WTC11 (cell line): ENCODE measurements around the gene TES.

ENCODE experiments used
- AFF4 ChIP-seq: sonication (generic); formaldehyde crosslinking; IDR thresholded peaks from 2 replicates; pipeline ENCODE4 v1.8.1; 2023; ENCODE audit warnings: mild to moderate bottlenecking, missing genetic modification reagents, borderline replicate concordance
- ATF3 ChIP-seq: sonication (generic); formaldehyde crosslinking; conservative IDR thresholded peaks from 2 replicates; pipeline ENCODE4 v1.8.1; 2022; ENCODE audit warnings: mild to moderate bottlenecking, missing genetic modification reagents
- CTCF ChIP-seq: fragments of 200-600 bp; IDR thresholded peaks from 2 replicates; pipeline ENCODE4 v1.8.0; 2022; ENCODE audit warnings: antibody characterized with exemption
- ESRRA ChIP-seq: sonication (generic); formaldehyde crosslinking; IDR thresholded peaks from 2 replicates; pipeline ENCODE4 v1.8.1; 2022; ENCODE audit warnings: mild to moderate bottlenecking, missing genetic modification reagents, borderline replicate concordance
- HMGXB4 ChIP-seq: sonication (generic); formaldehyde crosslinking; IDR thresholded peaks from 2 replicates; pipeline ENCODE4 v1.8.1; 2023; ENCODE audit warnings: mild to moderate bottlenecking, moderate library complexity, missing genetic modification reagents
- IRF2 ChIP-seq: sonication (generic); formaldehyde crosslinking; IDR thresholded peaks from 2 replicates; pipeline ENCODE4 v1.8.0; 2022; ENCODE audit warnings: low read depth, missing genetic modification reagents, borderline replicate concordance
- NR1H2 ChIP-seq: sonication (generic); formaldehyde crosslinking; IDR thresholded peaks from 2 replicates; pipeline ENCODE4 v1.9.0; 2021; ENCODE audit warnings: mild to moderate bottlenecking, moderate library complexity, missing genetic modification reagents
- NR3C1 ChIP-seq: sonication (generic); formaldehyde crosslinking; conservative IDR thresholded peaks from 2 replicates; pipeline ENCODE4 v1.8.1; 2023; ENCODE audit warnings: low read depth, mild to moderate bottlenecking, missing genetic modification reagents
- PREB ChIP-seq: sonication (generic); formaldehyde crosslinking; IDR thresholded peaks from 2 replicates; pipeline ENCODE4 v1.8.1; 2022; ENCODE audit warnings: mild to moderate bottlenecking, missing genetic modification reagents, moderate library complexity, borderline replicate concordance
- STAT6 ChIP-seq: sonication (generic); formaldehyde crosslinking; conservative IDR thresholded peaks from 2 replicates; pipeline ENCODE4 v1.8.1; 2023; ENCODE audit warnings: mild to moderate bottlenecking, low read depth, missing genetic modification reagents, moderate library complexity
- ZNF138 ChIP-seq: sonication (generic); formaldehyde crosslinking; conservative IDR thresholded peaks from 2 replicates; pipeline ENCODE4 v1.8.1; 2022; ENCODE audit warnings: mild to moderate bottlenecking, moderate library complexity, missing genetic modification reagents
- ZNF416 ChIP-seq: fragments of 250-450 bp; sonication (Bioruptor Pico); IDR thresholded peaks from 2 replicates; pipeline ENCODE4 v1.9.0; 2021; ENCODE audit warnings: mild to moderate bottlenecking, inconsistent platforms

- no peak for TF ChIP-seq CTCF
- no peak for TF ChIP-seq PREB (CRISPR knock-in tag)
- no peak for TF ChIP-seq ESRRA (CRISPR knock-in tag)
- no peak for TF ChIP-seq NR3C1 (CRISPR knock-in tag)
- TF ChIP-seq ZNF416 (CRISPR knock-in tag): no peak
- TF ChIP-seq STAT6 (CRISPR knock-in tag): no peak
- TF ChIP-seq HMGXB4 (CRISPR knock-in tag): no peak
- TF ChIP-seq AFF4 (CRISPR knock-in tag): no peak
- TF ChIP-seq ATF3 (CRISPR knock-in tag): no peak
- no peak for TF ChIP-seq IRF2 (CRISPR knock-in tag)
- TF ChIP-seq NR1H2 (CRISPR knock-in tag): no peak
- TF ChIP-seq ZNF138 (CRISPR knock-in tag): no peak
Measured at GRCh38 chr7:116167177-116167576, 43.2 kb upstream of the TES start.
